Naive thymus-derived CD8-positive, alpha-beta T cell (primary cell): Measurements from ENCODE around the gene RIMS3. TPM values are rescaled to one million over a fixed set of nuclear protein-coding genes. Genes with fewer than 3 reads are reported as not detected.

Experiments used
- ATAC-seq, 2 donors: fragments of 150-1000 bp; cut with Tn5 transposase in 1 of 2; sonication (Bioruptor Pico), chemical (Tn5 transposase) in 1 of 2; 1 replicate in 1 of 2; 2 replicates in 1 of 2; pipeline ENCODE4 v1.10.0; 2021; ENCODE audit warnings: mild to moderate bottlenecking in 2 of 2, moderate library complexity in 2 of 2
- POLR2A ChIA-PET: fragments of 350-600 bp; sonication (Branson Sonifier 250); formaldehyde crosslinking; loops from one replicate; lab custom pipeline; 2021; ENCODE audit warnings: antibody characterized with exemption; lab: Charles Lee
- DNase-seq, 10 donors: peaks; one replicate each; pipeline versions ENCODE4 v3.0.0 to v3.0.0-alpha.2; 2020 to 2022
- H3K27ac Mint-ChIP-seq, 10 donors: one replicate each; pipeline ENCODE4 v1.8.0; 2020 to 2022; ENCODE audit warnings: mild to moderate bottlenecking in 10 of 10, mixed read lengths in 10 of 10, moderate library complexity in 4 of 10, inconsistent platforms in 1 of 10
- H3K27me3 Mint-ChIP-seq, 5 donors: one replicate each; pipeline ENCODE4 v1.8.0; 2021 to 2022; ENCODE audit warnings: mixed read lengths in 5 of 5
- H3K36me3 Mint-ChIP-seq, 3 donors: one replicate each; pipeline ENCODE4 v1.8.0; 2020 to 2022; ENCODE audit warnings: mixed read lengths in 3 of 3, mild to moderate bottlenecking in 2 of 3, inconsistent platforms in 1 of 3
- H3K4me1 Mint-ChIP-seq, 4 donors: one replicate each; pipeline ENCODE4 v1.8.0; 2021 to 2022; ENCODE audit warnings: mixed read lengths in 4 of 4
- H3K4me3 Mint-ChIP-seq, 10 donors: one replicate each; pipeline ENCODE4 v1.8.0; 2020 to 2022; ENCODE audit warnings: mild to moderate bottlenecking in 10 of 10, mixed read lengths in 10 of 10, moderate library complexity in 6 of 10, inconsistent platforms in 1 of 10
- H3K9me3 Mint-ChIP-seq, 9 donors: one replicate each; pipeline ENCODE4 v1.8.0; 2020 to 2022; ENCODE audit warnings: mixed read lengths in 9 of 9, mild to moderate bottlenecking in 3 of 9, inconsistent platforms in 1 of 9, moderate library complexity in 1 of 9
- polyA plus RNA-seq, 3 donors: library from polyadenylated mRNA; unstranded; fragments of 300-500 nt; fragmentation: Illumina TruSeq; gene quantifications; one replicate each; pipeline ENCODE4 v1.2.3, GENCODE V29; 2021
- total RNA-seq, 8 experiments: library from RNA in 2 of 8; stranded (reverse) in 2 of 8; gene quantifications; one replicate each; pipeline ENCODE4 v1.2.3 and lab custom pipeline; 2021 to 2026

RIMS3 gene
- total and polyA plus RNA-seq, 5 experiments from 2014 or later: 0.76 to 2.0 (median 1.2) TPM

GRCh38 chr1:40663324-40664166 lies 1.9 kb downstream of the RIMS3 start:
- peak overlapping the region in 7 of 10 donors; percentile 9 to 89 (median 46) for H3K27ac Mint-ChIP-seq
- no peaks in the 10 kb centered on the region for H3K9me3 Mint-ChIP-seq

GRCh38 chr1:40662864-40663263 lies 2.6 kb downstream of the RIMS3 start:
- Mint-ChIP-seq H3K36me3 (no peaks in the 10 kb centered on the region), H3K4me1 (peaks cover 2 to 25% (median 20%) of the 10 kb centered on the region in 4 donors), H3K27ac (peak overlapping the region in 3 of 10 donors; percentile 14 to 88 (median 79)), H3K4me3 (peak overlapping the region in 1 of 10 donors; percentile 37), H3K27me3 (no peaks in the 10 kb centered on the region), H3K9me3 (no peaks in the 10 kb centered on the region)
- DNase-seq: no peak
- POLR2A ChIA-PET: interaction anchor here (1.2 to 3.6 kb wide), 2 partner anchors 29 to 33 kb away, joined by 6 to 19 read pairs; partner anchors contain the start of gene NFYC
- ATAC-seq: no peak

More at GRCh38 chr1:40663324-40664166, 1.9 kb downstream of the RIMS3 start:
- H3K4me1 Mint-ChIP-seq: peaks cover 2 to 27% (median 22%) of the 10 kb centered on the region in 4 donors
- H3K27me3 Mint-ChIP-seq: no peaks in the 10 kb centered on the region
- DNase-seq (no peak), ATAC-seq (no peak)
- no peaks in the 10 kb centered on the region for H3K36me3 Mint-ChIP-seq
- POLR2A ChIA-PET: interaction anchor here (1.2 to 3.6 kb wide), 2 partner anchors 28 to 34 kb away, joined by 6 to 19 read pairs; partner anchors contain the start of gene NFYC
- H3K4me3 Mint-ChIP-seq: peak overlapping the region; percentile 26 to 76 (median 48)

GRCh38 chr1:40662151-40662550 lies 3.3 kb downstream of the RIMS3 start:
- POLR2A ChIA-PET: no interaction called here
- Mint-ChIP-seq H3K27ac (peak overlapping the region in 2 of 10 donors; percentile 15 to 48), H3K36me3 (no peaks in the 10 kb centered on the region), H3K9me3 (no peaks in the 10 kb centered on the region), H3K4me3 (no peak overlapping the region), H3K4me1 (peaks cover 2 to 25% (median 20%) of the 10 kb centered on the region in 4 donors), H3K27me3 (no peaks in the 10 kb centered on the region)
- DNase-seq (no peak), ATAC-seq (no peak)

- ATAC-seq (no peak), DNase-seq (no peak)
- H3K36me3 Mint-ChIP-seq: no peaks in the 10 kb centered on the region
- H3K27me3 Mint-ChIP-seq: no peaks in the 10 kb centered on the region
- H3K9me3 Mint-ChIP-seq: no peaks in the 10 kb centered on the region
- H3K4me1 Mint-ChIP-seq: peaks cover 2 to 25% (median 19%) of the 10 kb centered on the region in 4 donors
- H3K27ac Mint-ChIP-seq: peak overlapping the region in 1 of 10 donors; percentile 43
- POLR2A ChIA-PET: no interaction called here
- no peak overlapping the region for H3K4me3 Mint-ChIP-seq
Measured at GRCh38 chr1:40661678-40662077, 3.8 kb downstream of the RIMS3 start.

- Mint-ChIP-seq H3K4me3 (no peak overlapping the region), H3K27me3 (peaks cover 0 to 4% (median 3%) of the 10 kb centered on the region in 5 donors), H3K4me1 (peaks cover 3 to 16% (median 11%) of the 10 kb centered on the region in 4 donors), H3K36me3 (no peaks in the 10 kb centered on the region), H3K9me3 (no peaks in the 10 kb centered on the region), H3K27ac (no peak overlapping the region)
- POLR2A ChIA-PET: no interaction called here
- DNase-seq (no peak), ATAC-seq (no peak)
Measured at GRCh38 chr1:40659649-40659947, 5.9 kb downstream of the RIMS3 start.

- DNase-seq (no peak), ATAC-seq (no peak)
- H3K4me3 Mint-ChIP-seq: no peak overlapping the region
- H3K27me3 Mint-ChIP-seq: peaks cover 0 to 9% (median 7%) of the 10 kb centered on the region in 5 donors
- POLR2A ChIA-PET: interaction anchor here (0.6 kb wide), 1 partner anchor 32 kb away, joined by 3 read pairs; the partner anchor contains the start of gene NFYC
- H3K27ac Mint-ChIP-seq: no peak overlapping the region
- H3K9me3 Mint-ChIP-seq: no peaks in the 10 kb centered on the region
- H3K36me3 Mint-ChIP-seq: no peaks in the 10 kb centered on the region
- H3K4me1 Mint-ChIP-seq: peaks cover 7 to 19% (median 9%) of the 10 kb centered on the region in 4 donors
Measured at GRCh38 chr1:40658751-40659648, 6.5 kb downstream of the RIMS3 start.

- POLR2A ChIA-PET: no interaction called here
- peaks cover 0 to 6% (median 3%) of the 10 kb centered on the region in 4 donors for H3K4me1 Mint-ChIP-seq
- no peak for ATAC-seq
- no peaks in the 10 kb centered on the region for H3K9me3 Mint-ChIP-seq
- no peak for DNase-seq
- H3K27ac Mint-ChIP-seq: no peak overlapping the region
- no peaks in the 10 kb centered on the region for H3K36me3 Mint-ChIP-seq
- no peak overlapping the region for H3K4me3 Mint-ChIP-seq
- H3K27me3 Mint-ChIP-seq: peaks cover 0 to 9% (median 7%) of the 10 kb centered on the region in 5 donors
Measured at GRCh38 chr1:40657046-40657445, 8.4 kb downstream of the RIMS3 start.

- Mint-ChIP-seq H3K36me3 (no peaks in the 10 kb centered on the region), H3K9me3 (no peaks in the 10 kb centered on the region), H3K4me1 (peaks cover 4 to 13% (median 6%) of the 10 kb centered on the region in 4 donors), H3K27me3 (peaks cover 2 to 16% (median 12%) of the 10 kb centered on the region in 5 donors), H3K27ac (peak overlapping the region in 1 of 10 donors; percentile 1), H3K4me3 (no peak overlapping the region)
- POLR2A ChIA-PET: interaction anchor here (0.6 kb wide), 1 partner anchor 724 kb away, joined by 3 read pairs; no protein-coding TSS in a partner anchor
- DNase-seq (no peak), ATAC-seq (no peak)
Measured at GRCh38 chr1:40653851-40654537, 11.5 kb downstream of the RIMS3 start.

GRCh38 chr1:40652979-40653378 lies 12.5 kb downstream of the RIMS3 start:
- no peaks in the 10 kb centered on the region for H3K9me3 Mint-ChIP-seq
- POLR2A ChIA-PET: no interaction called here
- no peaks in the 10 kb centered on the region for H3K36me3 Mint-ChIP-seq
- H3K4me1 Mint-ChIP-seq: peaks cover 5 to 18% (median 9%) of the 10 kb centered on the region in 4 donors
- ATAC-seq (no peak), DNase-seq (no peak)
- no peak overlapping the region for H3K4me3 Mint-ChIP-seq
- H3K27me3 Mint-ChIP-seq: peaks cover 3 to 24% (median 17%) of the 10 kb centered on the region in 5 donors
- H3K27ac Mint-ChIP-seq: no peak overlapping the region

- no peak overlapping the region for H3K4me3 Mint-ChIP-seq
- POLR2A ChIA-PET: no interaction called here
Measured at GRCh38 chr1:40652468-40652867, 13.0 kb downstream of the RIMS3 start.

GRCh38 chr1:40651138-40651857 lies 14.2 kb downstream of the RIMS3 start:
- ATAC-seq: no peak
- H3K9me3 Mint-ChIP-seq: no peaks in the 10 kb centered on the region

More at GRCh38 chr1:40652468-40652867, 13.0 kb downstream of the RIMS3 start:
- Mint-ChIP-seq H3K36me3 (no peaks in the 10 kb centered on the region), H3K27me3 (peaks cover 3 to 28% (median 19%) of the 10 kb centered on the region in 5 donors), H3K4me1 (peaks cover 5 to 18% (median 9%) of the 10 kb centered on the region in 4 donors), H3K27ac (no peak overlapping the region), H3K9me3 (no peaks in the 10 kb centered on the region)
- no peak for DNase-seq
- ATAC-seq: no peak

More at GRCh38 chr1:40651138-40651857, 14.2 kb downstream of the RIMS3 start:
- H3K4me1 Mint-ChIP-seq: peaks cover 5 to 18% (median 9%) of the 10 kb centered on the region in 4 donors
- DNase-seq: no peak
- no peaks in the 10 kb centered on the region for H3K36me3 Mint-ChIP-seq
- no peak overlapping the region for H3K4me3 Mint-ChIP-seq
- H3K27ac Mint-ChIP-seq: no peak overlapping the region
- H3K27me3 Mint-ChIP-seq: peaks cover 3 to 28% (median 19%) of the 10 kb centered on the region in 5 donors
- POLR2A ChIA-PET: no interaction called here
